Transverse colon (tissue), 4 donors: ENCODE data around the gene POLD4. TPM values are rescaled to one million over a fixed set of nuclear protein-coding genes. Genes with fewer than 3 reads are reported as not detected.

ENCODE experiments used
- DNase-seq: peaks from one replicate; pipeline ENCODE4 v3.0.0-alpha.2; 2019
- H3K27ac ChIP-seq, 4 donors: fragments of 200-600 bp; sonication (generic); 2 replicates each; pipeline ENCODE4 v1.5.1; 2016 to 2018; ENCODE audit warnings: inconsistent platforms in 4 of 4
- H3K27me3 ChIP-seq: fragments of 200-600 bp; sonication (generic); 2 replicates; pipeline ENCODE4 v1.5.1; 2017; ENCODE audit warnings: inconsistent platforms
- H3K36me3 ChIP-seq, 4 donors: fragments of 200-600 bp; sonication (generic); 2 replicates each; pipeline ENCODE4 v1.5.1; 2017 to 2019; ENCODE audit warnings: inconsistent platforms in 4 of 4
- H3K4me1 ChIP-seq, 4 donors: fragments of 200-600 bp; sonication (generic); 2 replicates each; pipeline ENCODE4 v1.5.1; 2017 to 2020; ENCODE audit warnings: inconsistent platforms in 4 of 4
- H3K4me3 ChIP-seq, 4 donors: fragments of 200-600 bp; sonication (generic); 1 replicate in 1 of 4; 2 replicates in 3 of 4; pipeline versions ENCODE4 v1.5.1 to v1.6.1; 2017 to 2019; ENCODE audit warnings: inconsistent platforms in 4 of 4
- H3K9me3 ChIP-seq, 2 donors: fragments of 200-600 bp; sonication (generic); 2 replicates each; pipeline ENCODE4 v1.5.1; 2017 to 2019; ENCODE audit warnings: inconsistent platforms in 2 of 2
- EP300 ChIP-seq: sonication (generic); formaldehyde crosslinking; IDR thresholded peaks from one replicate; pipeline ENCODE4 v1.6.1; 2017; ENCODE audit warnings: antibody characterized with exemption, low read depth
- POLR2A ChIP-seq: fragments of 450-650 bp; IDR thresholded peaks from one replicate; pipeline ENCODE4 v1.6.1; 2016; ENCODE audit warnings: antibody characterized with exemption, mild to moderate bottlenecking, moderate library complexity
- POLR2AphosphoS5 ChIP-seq, 3 donors: sonication (generic); formaldehyde crosslinking; IDR thresholded peaks; one replicate each; pipeline ENCODE4 v1.6.1; 2016; ENCODE audit warnings: antibody characterized with exemption in 3 of 3
- WGBS, 2 donors: methylation state at CpG; one replicate each; pipeline ENCODE4 v1.1.5; 2018; ENCODE audit warnings: low coverage in 1 of 2; 5-methylcytosine and 5-hydroxymethylcytosine counted together
- in situ Hi-C, 4 donors: fragments of 200-750 bp; cut with MboI; loops; one replicate each; pipeline versions ENCODE4 v1.15.0 to v1.15.1; 2017; ENCODE audit warnings: low sequenced_read_pairs in 3 of 4, low pct_ligation_motif_present in 1 of 4, low pct_unique_long_range_greater_than_20kb in 1 of 4
- intact Hi-C: fragments of 100-400 bp; cut with DNase I; formaldehyde crosslinking; loops from one replicate; pipeline ENCODE4 v1.15.1; 2023; ENCODE audit warnings: low total_unique reads
- total RNA-seq, 4 donors: library from RNA; depleted of rRNA; stranded (reverse); fragments of >200 nt; gene quantifications; one replicate each; pipeline ENCODE4 v1.1.0, GENCODE V29; 2016
- TF ChIP-seq, protein P1 (sequence below), 5 experiments: fragments of 200-600 bp in 3 of 5; fragments of 450-650 bp in 2 of 5; sonication (generic) in 3 of 5; IDR thresholded peaks; 1 replicate in 2 of 5; 2 replicates in 3 of 5; pipeline ENCODE4 v1.5.1; 2016 to 2017; ENCODE audit warnings: antibody characterized with exemption in 5 of 5, inconsistent platforms in 3 of 5, mild to moderate bottlenecking in 2 of 5, moderate library complexity in 1 of 5

The POLD4 gene
- total RNA-seq, 4 donors from 2014 or later = 261 to 372 (median 319) TPM

- Histone ChIP-seq H3K9me3 (no peaks in the 10 kb centered on the region), H3K36me3 (no peaks in the 10 kb centered on the region), H3K4me3 (peak overlapping the region; percentile 58 to 94 (median 84)), H3K27me3 (no peaks in the 10 kb centered on the region), H3K27ac (peak overlapping the region; percentile 90 to 96 (median 95)), H3K4me1 (peaks cover 19 to 47% (median 47%) of the 10 kb centered on the region in 4 donors)
- in situ Hi-C loops = no loop called here
- TF ChIP-seq POLR2A (no peak), POLR2AphosphoS5 (IDR thresholded peaks at IDR 0.05) (peak in 2 of 3 donors; percentile 21 to 52), EP300 (no peak)
- TF ChIP-seq, protein P1, sequence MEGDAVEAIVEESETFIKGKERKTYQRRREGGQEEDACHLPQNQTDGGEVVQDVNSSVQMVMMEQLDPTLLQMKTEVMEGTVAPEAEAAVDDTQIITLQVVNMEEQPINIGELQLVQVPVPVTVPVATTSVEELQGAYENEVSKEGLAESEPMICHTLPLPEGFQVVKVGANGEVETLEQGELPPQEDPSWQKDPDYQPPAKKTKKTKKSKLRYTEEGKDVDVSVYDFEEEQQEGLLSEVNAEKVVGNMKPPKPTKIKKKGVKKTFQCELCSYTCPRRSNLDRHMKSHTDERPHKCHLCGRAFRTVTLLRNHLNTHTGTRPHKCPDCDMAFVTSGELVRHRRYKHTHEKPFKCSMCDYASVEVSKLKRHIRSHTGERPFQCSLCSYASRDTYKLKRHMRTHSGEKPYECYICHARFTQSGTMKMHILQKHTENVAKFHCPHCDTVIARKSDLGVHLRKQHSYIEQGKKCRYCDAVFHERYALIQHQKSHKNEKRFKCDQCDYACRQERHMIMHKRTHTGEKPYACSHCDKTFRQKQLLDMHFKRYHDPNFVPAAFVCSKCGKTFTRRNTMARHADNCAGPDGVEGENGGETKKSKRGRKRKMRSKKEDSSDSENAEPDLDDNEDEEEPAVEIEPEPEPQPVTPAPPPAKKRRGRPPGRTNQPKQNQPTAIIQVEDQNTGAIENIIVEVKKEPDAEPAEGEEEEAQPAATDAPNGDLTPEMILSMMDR (IDR thresholded peaks at IDR 0.05) = peak; percentile 44 to 81 (median 57)
- peak; percentile 83 for DNase-seq
- intact Hi-C loops = no loop called here
- WGBS, 2 donors = 7% methylated on average over 36 of the region's 40 CpGs; no CpG with 5 or more reads in 1 of the 2 donors
These were observed 20.6 kb upstream of the POLD4 start for GRCh38 chr11:67373648-67374570.

GRCh38 chr11:67372993-67373647, 19.8 kb upstream of the POLD4 start, which contains the start of gene CLCF1:
Gene CLCF1 (minus strand): TSS chr11:67373598. CDS start chr11:67373539, 59 bp downstream.
- H3K9me3 ChIP-seq = no peaks in the 10 kb centered on the region
- intact Hi-C loops (no loop called here), in situ Hi-C loops (no loop called here)
- H3K27ac ChIP-seq = peak within 1 kb of the TSS; percentile 90 to 96 (median 95)
- no peaks in the 10 kb centered on the region for H3K36me3 ChIP-seq
- peaks cover 19 to 51% (median 48%) of the 10 kb centered on the region in 4 donors for H3K4me1 ChIP-seq
- peak; percentile 77 for DNase-seq
- 1% methylated on average over 43 of the region's 76 CpGs; no CpG with 5 or more reads in 1 of the 2 donors for WGBS, 2 donors
- H3K4me3 ChIP-seq = peak within 1 kb of the TSS; percentile 58 to 94 (median 84)
- no peaks in the 10 kb centered on the region for H3K27me3 ChIP-seq
- TF ChIP-seq, protein P1 (IDR thresholded peaks at IDR 0.05) = no peak
- no peak for TF ChIP-seq EP300
- TF ChIP-seq POLR2AphosphoS5 (IDR thresholded peaks at IDR 0.05) = peak in 2 of 3 donors; percentile 19 to 44
- TF ChIP-seq POLR2A = no peak

DNA sequence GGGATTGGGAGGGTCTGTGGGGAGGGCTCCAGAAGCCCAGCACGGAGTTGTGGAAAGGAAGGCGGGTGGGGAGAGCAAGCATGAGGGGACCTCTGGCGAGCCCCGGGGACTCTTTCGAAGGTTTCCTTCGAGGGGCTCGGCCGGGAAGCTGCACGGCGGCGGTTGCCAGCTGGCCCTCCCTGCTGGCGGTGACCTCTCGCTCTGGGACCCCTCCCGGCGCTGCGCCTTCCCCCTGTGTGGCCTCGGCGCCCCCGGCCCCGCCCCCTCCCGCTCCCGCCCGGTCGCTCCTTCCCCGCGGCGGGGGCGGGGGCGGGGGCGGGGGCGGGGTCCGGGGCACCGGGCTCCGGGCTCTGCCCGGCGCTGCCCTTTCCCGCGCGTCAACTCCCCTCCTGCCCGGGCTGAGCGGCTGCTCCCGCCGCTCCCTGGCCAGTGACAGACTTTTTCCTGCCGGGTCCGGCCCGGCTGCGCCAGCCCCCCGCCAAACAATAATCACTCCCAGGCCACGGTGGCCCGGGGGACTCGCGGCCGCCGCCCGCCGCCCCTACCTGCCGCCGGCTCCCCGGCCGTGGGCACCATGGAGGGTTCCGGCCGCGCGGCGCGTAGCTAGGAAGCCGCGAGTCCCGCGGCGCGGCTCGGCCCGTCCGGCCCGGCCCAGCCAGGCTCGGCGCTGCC, 19.1 kb upstream of the POLD4 start:
- WGBS, 2 donors = 1% methylated on average over 40 of the region's 78 CpGs; no CpG with 5 or more reads in 1 of the 2 donors
- DNase-seq = no peak
- H3K4me1 ChIP-seq = peaks cover 19 to 58% (median 54%) of the 10 kb centered on the region in 4 donors
- no peaks in the 10 kb centered on the region for H3K27me3 ChIP-seq
- peak overlapping the region; percentile 58 to 94 (median 84) for H3K4me3 ChIP-seq
- H3K36me3 ChIP-seq = no peaks in the 10 kb centered on the region
- peak; percentile 33 for TF ChIP-seq POLR2A
- no peak for TF ChIP-seq EP300
- no peak for TF ChIP-seq POLR2AphosphoS5 (IDR thresholded peaks at IDR 0.05)
- TF ChIP-seq, protein P1 (IDR thresholded peaks at IDR 0.05) = no peak
- intact Hi-C loops = no loop called here
- H3K27ac ChIP-seq = peak overlapping the region; percentile 90 to 96 (median 95)
- in situ Hi-C loops = no loop called here
- H3K9me3 ChIP-seq = no peaks in the 10 kb centered on the region
